GM19099 (cell line): ENCODE results near the gene DYRK1A.

Experiments
- POLR2A ChIP-seq: IDR thresholded peaks from 3 replicates; pipeline ENCODE4 v1.6.1; 2011; ENCODE audit warnings: low read depth; ENCODE audit not compliant: insufficient read length; ENCODE audit errors: extremely low read depth

DYRK1A gene

GRCh38 chr21:37530901-37531351 lies 164.4 kb downstream of the DYRK1A start:
- TF ChIP-seq POLR2A, result no peak

GRCh38 chr21:37531431-37531932 lies 164.9 kb downstream of the DYRK1A start:
- no peak for TF ChIP-seq POLR2A

GRCh38 chr21:37532868-37533780 lies 166.6 kb downstream of the DYRK1A start:
- TF ChIP-seq POLR2A, result peak; percentile 24

- TF ChIP-seq POLR2A, result no peak
Observed at GRCh38 chr21:37534431-37534830, 167.9 kb downstream of the DYRK1A start.

GRCh38 chr21:37535130-37535529 lies 168.6 kb downstream of the DYRK1A start:
- TF ChIP-seq POLR2A, result no peak

- TF ChIP-seq POLR2A, result no peak
Observed at GRCh38 chr21:37535672-37536071, 169.1 kb downstream of the DYRK1A start.

GRCh38 chr21:37536616-37537278 lies 170.2 kb downstream of the DYRK1A start:
- TF ChIP-seq POLR2A, result no peak

GRCh38 chr21:37537391-37537996 lies 170.9 kb downstream of the DYRK1A start:
- no peak for TF ChIP-seq POLR2A

GRCh38 chr21:37538971-37539590 lies 172.5 kb downstream of the DYRK1A start:
- TF ChIP-seq POLR2A, result no peak

GRCh38 chr21:37542512-37542911 lies 175.9 kb downstream of the DYRK1A start:
- no peak for TF ChIP-seq POLR2A

GRCh38 chr21:37546299-37546908 lies 179.8 kb downstream of the DYRK1A start:
- no peak for TF ChIP-seq POLR2A

- no peak for TF ChIP-seq POLR2A
Observed at GRCh38 chr21:37546949-37547614, 180.5 kb downstream of the DYRK1A start.

- TF ChIP-seq POLR2A, result no peak
Observed at GRCh38 chr21:37547615-37548200, 181.1 kb downstream of the DYRK1A start.
